H9 (cell line): ENCODE measurements around the gene ENTPD6. TPM values are rescaled to one million over a fixed set of nuclear protein-coding genes. Genes with fewer than 3 reads are reported as not detected.

Experiments used
- DNase-seq: peaks from one replicate; pipeline ENCODE4 v3.0.0-alpha.2; 2017
- H2AFZ ChIP-seq: one replicate; pipeline ENCODE4 v1.6.1; 2013; ENCODE audit warnings: mild to moderate bottlenecking, low read length, control low read depth, moderate library complexity
- H2AK5ac ChIP-seq: 2 replicates; pipeline ENCODE4 v1.6.1; 2013; ENCODE audit warnings: low read length, control low read depth, mixed read lengths; ENCODE audit not compliant: insufficient read length
- H2BK120ac ChIP-seq: one replicate; pipeline ENCODE4 v1.6.1; 2013; ENCODE audit warnings: low read depth, mild to moderate bottlenecking, low read length, control low read depth, inconsistent platforms; ENCODE audit not compliant: poor library complexity, severe bottlenecking
- H2BK12ac ChIP-seq: 2 replicates; pipeline ENCODE4 v1.6.1; 2013; ENCODE audit warnings: low read length, control low read depth, mixed read lengths, low read depth; ENCODE audit not compliant: insufficient read length
- H2BK15ac ChIP-seq: 2 replicates; pipeline ENCODE4 v1.6.1; 2013; ENCODE audit warnings: low read depth, low read length, control low read depth
- H2BK20ac ChIP-seq: one replicate; pipeline ENCODE4 v1.6.1; 2013; ENCODE audit warnings: low read depth, mild to moderate bottlenecking, low read length, control low read depth, inconsistent platforms; ENCODE audit not compliant: poor library complexity, severe bottlenecking
- H2BK5ac ChIP-seq: 2 replicates; pipeline ENCODE4 v1.6.1; 2013; ENCODE audit warnings: low read length, control low read depth, mixed read lengths; ENCODE audit not compliant: insufficient read length
- H3K14ac ChIP-seq: 2 replicates; pipeline ENCODE4 v1.6.1; 2013; ENCODE audit warnings: low read length, control low read depth; ENCODE audit not compliant: insufficient read depth
- H3K18ac ChIP-seq: 2 replicates; pipeline ENCODE4 v1.6.1; 2013; ENCODE audit warnings: low read depth, mild to moderate bottlenecking, mixed read lengths, low read length, control low read depth; ENCODE audit not compliant: insufficient read length
- H3K23ac ChIP-seq: 2 replicates; pipeline ENCODE4 v1.6.1; 2013; ENCODE audit warnings: low read length, control low read depth, mixed read lengths, low read depth; ENCODE audit not compliant: insufficient read length
- H3K23me2 ChIP-seq: 2 replicates; pipeline ENCODE4 v1.6.1; 2013; ENCODE audit warnings: low read depth, mild to moderate bottlenecking, mixed read lengths, low read length, control low read depth; ENCODE audit not compliant: insufficient read length, poor library complexity, severe bottlenecking
- H3K27ac ChIP-seq: 2 replicates; pipeline ENCODE4 v1.5.1; 2013; ENCODE audit warnings: low read length, control low read depth, mixed read lengths, low read depth; ENCODE audit not compliant: insufficient read length
- H3K27me3 ChIP-seq: 2 replicates; pipeline ENCODE4 v1.6.1; 2013; ENCODE audit warnings: low read length, control low read depth, inconsistent platforms; ENCODE audit not compliant: insufficient read depth
- H3K4ac ChIP-seq: 2 replicates; pipeline ENCODE4 v1.6.1; 2013; ENCODE audit warnings: low read depth, mild to moderate bottlenecking, control low read depth, inconsistent platforms, low read length, moderate library complexity
- H3K4me1 ChIP-seq: 2 replicates; pipeline ENCODE4 v1.6.1; 2013; ENCODE audit warnings: low read length, control low read depth, inconsistent platforms; ENCODE audit not compliant: insufficient read depth
- H3K4me2 ChIP-seq: 2 replicates; pipeline ENCODE4 v1.6.1; 2013; ENCODE audit warnings: low read length, control low read depth, mixed read lengths; ENCODE audit not compliant: insufficient read length, insufficient read depth
- H3K56ac ChIP-seq: 2 replicates; pipeline ENCODE4 v1.6.1; 2013; ENCODE audit warnings: low read depth, mild to moderate bottlenecking, mixed read lengths, low read length, control low read depth; ENCODE audit not compliant: insufficient read length
- H3K79me1 ChIP-seq: 2 replicates; pipeline ENCODE4 v1.6.1; 2013; ENCODE audit warnings: low read depth, mild to moderate bottlenecking, moderate library complexity, low read length, control low read depth, inconsistent platforms; ENCODE audit not compliant: insufficient read depth, poor library complexity, severe bottlenecking
- H3K79me2 ChIP-seq: 2 replicates; pipeline ENCODE4 v1.6.1; 2013; ENCODE audit warnings: low read length, control low read depth, inconsistent platforms; ENCODE audit not compliant: insufficient read depth
- H3K9ac ChIP-seq: 2 replicates; pipeline ENCODE4 v1.6.1; 2013; ENCODE audit warnings: low read length, control low read depth, mixed read lengths; ENCODE audit not compliant: insufficient read length; ENCODE audit errors: extremely low read depth
- H3K9me3 ChIP-seq: one replicate; pipeline ENCODE4 v1.6.1; 2013; ENCODE audit warnings: low read depth, low read length, inconsistent platforms; ENCODE audit not compliant: control insufficient read depth
- H3T11ph ChIP-seq: one replicate; pipeline ENCODE4 v1.6.1; 2013; ENCODE audit warnings: mild to moderate bottlenecking, low read length, control low read depth, inconsistent platforms
- H4K20me1 ChIP-seq: one replicate; pipeline ENCODE4 v1.6.1; 2013; ENCODE audit not compliant: control insufficient read depth, insufficient read length, insufficient read depth
- H4K5ac ChIP-seq: 2 replicates; pipeline ENCODE4 v1.6.1; 2013; ENCODE audit warnings: low read depth, mild to moderate bottlenecking, mixed read lengths, low read length, control low read depth; ENCODE audit not compliant: insufficient read length
- H4K8ac ChIP-seq: replicated peaks from 2 replicates; pipeline ENCODE4 v1.6.1; 2013; ENCODE audit warnings: low read length, control low read depth, mixed read lengths, low read depth; ENCODE audit not compliant: insufficient read length
- H4K91ac ChIP-seq: 2 replicates; pipeline ENCODE4 v1.6.1; 2013; ENCODE audit warnings: low read depth, mild to moderate bottlenecking, moderate library complexity, mixed read lengths, low read length, control low read depth; ENCODE audit not compliant: insufficient read length
- H3K27ac Mint-ChIP-seq, 3 experiments: 2 replicates in 2 of 3; 3 replicates in 1 of 3; pipeline ENCODE4 v1.8.0; 2020 to 2021; ENCODE audit warnings: mixed read lengths in 3 of 3, mild to moderate bottlenecking in 1 of 3, moderate library complexity in 1 of 3
- H3K27me3 Mint-ChIP-seq: 2 replicates; pipeline ENCODE4 v1.8.0; 2021; ENCODE audit warnings: low read depth, mild to moderate bottlenecking, moderate library complexity, mixed read lengths
- H3K36me3 Mint-ChIP-seq, 3 experiments: 2 replicates in 2 of 3; 3 replicates in 1 of 3; pipeline ENCODE4 v1.8.0; 2020 to 2021; ENCODE audit warnings: low read depth in 3 of 3, mixed read lengths in 3 of 3; ENCODE audit not compliant: insufficient read depth in 1 of 3
- H3K4me1 Mint-ChIP-seq, 2 experiments: 2 replicates each; pipeline ENCODE4 v1.8.0; 2020; ENCODE audit warnings: mixed read lengths in 2 of 2
- H3K4me3 Mint-ChIP-seq, 2 experiments: 2 replicates in 1 of 2; 3 replicates in 1 of 2; pipeline ENCODE4 v1.8.0; 2020 to 2021; ENCODE audit warnings: mild to moderate bottlenecking in 2 of 2, mixed read lengths in 2 of 2, moderate library complexity in 1 of 2
- H3K9me3 Mint-ChIP-seq, 2 experiments: 2 replicates in 1 of 2; 3 replicates in 1 of 2; pipeline ENCODE4 v1.8.0; 2020; ENCODE audit warnings: mild to moderate bottlenecking in 2 of 2, mixed read lengths in 2 of 2, moderate library complexity in 1 of 2
- CTCF ChIP-seq: fragments of 200-600 bp; sonication (generic); conservative IDR thresholded peaks from 3 replicates; pipeline ENCODE4 v1.8.0; 2021; ENCODE audit warnings: antibody characterized with exemption, mild to moderate bottlenecking
- WGBS: extraction: QIAGEN DNeasy Blood & Tissue Kit; methylation state at CpG from one replicate; pipeline ENCODE4 v1.1.7; 2013; ENCODE audit warnings: missing lambda C conversion rate, low lambda C conversion rate, mixed read lengths; ENCODE audit not compliant: insufficient read length; ENCODE audit errors: extremely low coverage; 5-methylcytosine and 5-hydroxymethylcytosine counted together
- total RNA-seq: library from RNA; stranded (reverse); gene quantifications from 2 replicates; pipeline ENCODE4 v1.2.1, GENCODE V29; 2021

The ENTPD6 gene
- total RNA-seq, 1 experiment from 2014 or later: 57.4 TPM

DNA sequence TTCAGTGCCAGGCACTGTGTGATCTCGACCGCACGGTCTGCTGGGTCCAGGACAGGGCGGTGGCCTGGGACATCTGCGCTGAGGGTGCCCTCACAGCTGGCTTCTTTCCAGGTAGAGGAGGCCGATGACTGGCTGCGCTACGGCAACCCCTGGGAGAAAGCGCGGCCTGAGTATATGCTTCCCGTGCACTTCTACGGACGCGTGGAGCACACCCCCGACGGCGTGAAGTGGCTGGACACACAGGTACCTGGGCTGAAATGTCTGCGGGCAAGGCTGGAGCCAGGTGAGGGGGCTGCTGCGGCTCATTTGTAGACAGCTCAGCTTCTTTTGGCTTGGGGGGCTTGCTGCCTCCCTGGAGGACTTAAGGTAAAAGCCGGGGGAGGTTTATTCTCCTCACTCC is 79.0 kb downstream of the ENTPD6 start:
- H3K36me3 Mint-ChIP-seq: peaks cover 26 to 80% (median 45%) of the 10 kb centered on the region in 3 experiments; a peak in 6 of 7 replicates
- no peaks in the 10 kb centered on the region for H3K4me1 Mint-ChIP-seq
- WGBS: no CpG with 5 or more reads among the region's 20 CpGs
- H3K27me3 Mint-ChIP-seq: no peaks in the 10 kb centered on the region
- Histone ChIP-seq H3K18ac (no peak overlapping the region), H3K4ac (no peak overlapping the region), H3K4me1 (no peaks in the 10 kb centered on the region), H3T11ph (no peak overlapping the region), H3K4me2 (no peak overlapping the region), H3K23me2 (no peaks in the 10 kb centered on the region), H3K23ac (no peak overlapping the region), H2BK120ac (no peak overlapping the region), H3K9me3 (no peaks in the 10 kb centered on the region), H4K20me1 (no peaks in the 10 kb centered on the region), H2BK20ac (no peak overlapping the region), H2BK5ac (no peak overlapping the region), H4K8ac (no peak overlapping the region), H2BK15ac (no peak overlapping the region), H2AFZ (no peak overlapping the region), H4K91ac (no peak overlapping the region), H3K9ac (no peak overlapping the region), H2BK12ac (no peak overlapping the region), H4K5ac (no peak overlapping the region), H3K27ac (no peak overlapping the region), H2AK5ac (no peak overlapping the region), H3K14ac (no peak overlapping the region), H3K27me3 (no peaks in the 10 kb centered on the region), H3K79me1 (no peaks in the 10 kb centered on the region), H3K56ac (no peak overlapping the region), H3K79me2 (no peaks in the 10 kb centered on the region)
- no peak for TF ChIP-seq CTCF
- no peaks in the 10 kb centered on the region; a peak in 1 of 5 replicates for H3K9me3 Mint-ChIP-seq
- no peak overlapping the region for H3K4me3 Mint-ChIP-seq
- DNase-seq: no peak
- no peak overlapping the region for H3K27ac Mint-ChIP-seq
